ENCODE results near the gene NPB. TPM values are rescaled to one million over a fixed set of nuclear protein-coding genes. Genes with fewer than 3 reads are reported as not detected.

Gene NPB
- total and polyA plus RNA-seq, 2 of the 8 experiments (the other 6 are each of a cell fraction or from before 2014, with no cell fraction given): 1.5 to 2.5 TPM

DNA sequence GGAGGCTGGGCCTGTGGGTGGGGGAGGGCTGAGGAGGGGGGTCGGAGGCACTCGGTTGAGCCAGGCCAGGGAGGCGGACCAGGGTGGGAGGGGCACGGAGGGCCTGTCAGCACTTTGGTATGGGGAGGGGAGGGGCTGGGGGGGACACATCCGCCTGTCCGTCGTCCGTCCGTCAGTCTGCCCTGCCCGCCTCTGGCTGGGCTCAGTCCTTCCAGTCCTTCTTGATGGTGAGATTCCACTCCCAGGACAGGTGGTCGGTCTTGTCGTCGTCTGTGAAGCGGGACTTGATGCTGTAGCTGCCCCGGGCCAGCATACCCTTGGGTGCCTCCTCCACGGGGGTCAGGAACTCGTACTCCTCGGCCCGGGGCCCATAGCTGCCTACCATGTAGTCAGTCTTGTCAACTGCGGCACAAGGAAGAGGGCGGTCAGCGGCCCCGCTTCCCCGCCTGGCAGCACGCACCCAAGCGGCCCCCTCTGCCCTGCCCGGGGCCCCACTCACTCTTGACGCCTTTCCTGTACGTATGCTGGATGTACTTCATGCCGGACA is 33.3 kb upstream of the NPB start:
- ChIA-PET CTCF (ENCODE audit: partially characterized antibody) (interaction anchor here (0.6 to 2.9 kb wide), 42 partner anchors 10 to 190 kb away, joined by 3 to 24 read pairs (median 5); partner anchors contain the start of genes MYADML2, NPB, PCYT2 and PYCR1), POLR2A (ENCODE audit: partially characterized antibody) (interaction anchor here (0.7 to 6.6 kb wide), 27 partner anchors 8 to 183 kb away, joined by 3 to 41 read pairs (median 5); partner anchors contain the start of genes ALYREF, ANAPC11, CENPX and LRRC45)
- Histone ChIP-seq H3K4me1 (replicated peaks in 1 of 4; ENCODE audit: control insufficient read depth in 3 of 4, insufficient read depth in 4 of 4, low read length in 3 of 4) (peaks cover 0 to 31% (median 21%) of the 10 kb centered on the region in 4 experiments; a peak in 6 of 7 replicates), H3K9me3 (ENCODE audit: insufficient read depth in 2 of 2, low read depth in 1 of 2, low read length in 1 of 2) (no peaks in the 10 kb centered on the region), H3K56ac (replicated peaks; ENCODE audit: insufficient read length, low read depth, low read length) (no peak overlapping the region), H3K23me2 (ENCODE audit: low read depth, low read length) (peaks cover 12% of the 10 kb centered on the region; the same call in 1 of the 2 replicates), H2BK120ac (replicated peaks; ENCODE audit: low read depth, low read length) (no peak overlapping the region), H4K5ac (ENCODE audit: insufficient read length, low read depth, low read length) (no peak overlapping the region), H3K14ac (ENCODE audit: insufficient read length) (no peak overlapping the region), H3K36me3 (ENCODE audit: control insufficient read depth in 2 of 4, insufficient read depth in 4 of 4, low read length in 3 of 4) (peaks cover 0 to 22% (median 5%) of the 10 kb centered on the region in 4 experiments; a peak in 4 of 8 replicates), H3K9ac (replicated peaks in 1 of 4; ENCODE audit: extremely low read depth in 1 of 4, low read depth in 3 of 4, low read length in 3 of 4) (no peak overlapping the region), H4K8ac (ENCODE audit: extremely low read depth, insufficient read depth, low read length) (peak overlapping the region; percentile 71), H2BK20ac (ENCODE audit: low read length) (no peak overlapping the region), H3K4ac (replicated peaks; ENCODE audit: insufficient read length, low read depth, low read length) (no peak overlapping the region), H3K79me2 (ENCODE audit: control insufficient read depth in 1 of 2, insufficient read depth in 2 of 2, low read length in 2 of 2) (peaks cover 4 to 11% of the 10 kb centered on the region in 2 experiments; a peak in 2 of 4 replicates), H2BK12ac (ENCODE audit: low read depth, low read length) (0 out of 2 replicates have a peak overlapping the region, but pooled peaks have one; percentile 50), H3K23ac (ENCODE audit: insufficient read length) (no peak overlapping the region), H3K4me3 (ENCODE audit: extremely low read depth in 1 of 4, insufficient read depth in 2 of 4, low read depth in 3 of 4, low read length in 4 of 4) (0 out of 8 replicates have a peak overlapping the region, but pooled peaks of 1 of the 4 experiments have one; percentile 1), H3K18ac (ENCODE audit: extremely low read depth, low read length) (no peak overlapping the region), H2AFZ (ENCODE audit: low read length) (no peak overlapping the region), H3K27ac (ENCODE audit: low read depth, low read length) (no peak overlapping the region), H3K27me3 (replicated peaks in 1 of 4; ENCODE audit: control insufficient read depth in 3 of 4, extremely low read depth in 1 of 4, insufficient read depth in 3 of 4, low read length in 3 of 4) (no peaks in the 10 kb centered on the region), H3K4me2 (ENCODE audit: insufficient read depth in 1 of 2, low read depth in 2 of 2, low read length in 2 of 2) (no peak overlapping the region), H2BK5ac (ENCODE audit: low read depth, low read length) (no peak overlapping the region), H2AK5ac (ENCODE audit: low read depth, low read length) (no peak overlapping the region), H3K79me1 (ENCODE audit: low read depth, low read length) (peaks cover 2% of the 10 kb centered on the region), H4K91ac (replicated peaks; ENCODE audit: insufficient read length, low read length) (no peak overlapping the region), H4K20me1 (replicated peaks in 1 of 2; ENCODE audit: control insufficient read depth in 1 of 2, insufficient read depth in 2 of 2, low read length in 2 of 2) (peaks cover 8 to 40% of the 10 kb centered on the region in 2 experiments), H2BK15ac (ENCODE audit: low read length) (no peak overlapping the region)
- TF ChIP-seq POLR2A (IDR thresholded peaks at IDR 0.05; ENCODE audit: control extremely low read depth in 1 of 2, low read depth in 2 of 2, low read length in 2 of 2) (peak; percentile 48 to 55; a peak in 2 of 3 replicates), POLR2AphosphoS5 (IDR thresholded peaks at IDR 0.05; ENCODE audit: low read depth, low read length) (peak; percentile 64; the same call in 1 of the 2 replicates), SRF (IDR thresholded peaks at IDR 0.05; ENCODE audit: low read depth, low read length) (no peak)
- FAIRE-seq (no peak), DNase-seq (ENCODE audit: low read depth in 1 of 2, low spot score in 2 of 2) (no peak)
- WGBS, 2 experiments (ENCODE audit: extremely low coverage in 1 of 2, insufficient coverage in 1 of 2, insufficient read length in 1 of 2, insufficient replicate concordance in 2 of 2, low coverage in 1 of 2, low lambda C conversion rate in 2 of 2, missing lambda C conversion rate in 1 of 2): 87% methylated on average over 26 of the region's 30 CpGs; no CpG with 5 or more reads in 1 of the 2 experiments
